SK-N-SH (cell line): ENCODE measurements around the gene DIAPH2. TPM values are rescaled to one million over a fixed set of nuclear protein-coding genes. Genes with fewer than 3 reads are reported as not detected.

Source experiments
- CTCF ChIA-PET: fragments of 300-600, 350-600 bp; formaldehyde crosslinking; extraction: SDS; loops from one replicate; lab custom pipeline; 2021; lab: Yijun Ruan, JAX
- POLR2A ChIA-PET: fragments of 350-600 bp; sonication (Branson Sonifier 250); formaldehyde crosslinking; extraction: SDS; loops from one replicate; lab custom pipeline; 2020; ENCODE audit warnings: antibody characterized with exemption, inconsistent platforms; lab: Yijun Ruan, JAX
- DNase-seq: peaks from one replicate; pipeline ENCODE4 v3.0.0; 2012
- H2AFZ ChIP-seq: fragments of 200-600 bp; sonication (generic); 2 replicates; pipeline ENCODE4 v1.8.1; 2016; ENCODE audit warnings: antibody characterized with exemption, mild to moderate bottlenecking, low read depth
- H3F3A ChIP-seq: fragments of 200-600 bp; sonication (generic); replicated peaks from 2 replicates; pipeline ENCODE3; 2016; ENCODE audit warnings: antibody characterized with exemption, mild to moderate bottlenecking; ENCODE audit not compliant: insufficient read depth
- H3K27ac ChIP-seq, 2 experiments: fragments of 200-500 bp in 1 of 2; fragments of 200-600 bp in 1 of 2; sonication (Bioruptor generic) in 1 of 2; sonication (generic), shearing (Covaris generic) in 1 of 2; 2 replicates each; pipeline versions ENCODE4 v1.5.1 to v1.6.1; 2014 to 2016; ENCODE audit warnings: low read depth in 2 of 2, inconsistent platforms in 1 of 2, low read length in 1 of 2, mild to moderate bottlenecking in 1 of 2, mixed read lengths in 1 of 2
- H3K27me3 ChIP-seq: fragments of 200-600 bp; sonication (generic), shearing (Covaris generic); 2 replicates; pipeline ENCODE4 v1.6.1; 2016; ENCODE audit warnings: mixed run types; ENCODE audit not compliant: insufficient read depth
- H3K36me3 ChIP-seq, 2 experiments: fragments of 200-500 bp in 1 of 2; fragments of 200-600 bp in 1 of 2; sonication (Bioruptor generic) in 1 of 2; sonication (generic) in 1 of 2; replicated peaks in 1 of 2; 2 replicates each; pipeline versions ENCODE3 to v1.5.1; 2014 to 2016; ENCODE audit warnings: low read length in 1 of 2, mild to moderate bottlenecking in 1 of 2; ENCODE audit not compliant: insufficient read depth in 2 of 2, control insufficient read depth in 1 of 2
- H3K4me1 ChIP-seq, 2 experiments: fragments of 200-500 bp in 1 of 2; fragments of 200-600 bp in 1 of 2; sonication (Bioruptor generic) in 1 of 2; sonication (generic), shearing (Covaris generic) in 1 of 2; 2 replicates each; pipeline versions ENCODE4 v1.5.1 to v1.6.1; 2014 to 2016; ENCODE audit warnings: low read depth in 1 of 2, low read length in 1 of 2, mixed run types in 1 of 2; ENCODE audit not compliant: insufficient read depth in 2 of 2, control insufficient read depth in 1 of 2
- H3K4me2 ChIP-seq: fragments of 200-600 bp; sonication (generic), shearing (Covaris generic); 2 replicates; pipeline ENCODE4 v1.6.1; 2017; ENCODE audit warnings: mixed run types
- H3K4me3 ChIP-seq, 2 experiments: fragments of 200-500 bp in 1 of 2; fragments of 200-600 bp in 1 of 2; sonication (Bioruptor generic) in 1 of 2; sonication (generic), shearing (Covaris generic) in 1 of 2; 2 replicates each; pipeline versions ENCODE4 v1.5.1 to v1.8.1; 2014 to 2016; ENCODE audit warnings: low read depth in 2 of 2, inconsistent platforms in 1 of 2, low read length in 1 of 2, mild to moderate bottlenecking in 1 of 2, mixed read lengths in 1 of 2, moderate library complexity in 1 of 2
- H3K79me2 ChIP-seq: fragments of 200-600 bp; sonication (generic); 2 replicates; pipeline ENCODE4 v1.8.1; 2017; ENCODE audit warnings: mild to moderate bottlenecking; ENCODE audit not compliant: insufficient read depth
- H3K9ac ChIP-seq: fragments of 200-600 bp; sonication (generic); 2 replicates; pipeline ENCODE4 v1.6.1; 2017; ENCODE audit warnings: mixed run types
- H3K9me2 ChIP-seq: fragments of 200-600 bp; sonication (generic); 2 replicates; pipeline ENCODE4 v1.6.1; 2017; ENCODE audit warnings: mixed run types
- H3K9me3 ChIP-seq: fragments of 200-600 bp; sonication (generic); 2 replicates; pipeline ENCODE4 v1.6.1; 2017; ENCODE audit warnings: mixed run types, mild to moderate bottlenecking, moderate library complexity
- H4K20me1 ChIP-seq: fragments of 200-600 bp; sonication (generic); 2 replicates; pipeline ENCODE4 v1.6.1; 2017; ENCODE audit warnings: mild to moderate bottlenecking, mixed run types; ENCODE audit not compliant: insufficient read depth
- CTCF ChIP-seq: fragments of 200-600 bp; sonication (generic); IDR thresholded peaks from 2 replicates; pipeline ENCODE4 v1.6.1; 2017; ENCODE audit warnings: antibody characterized with exemption, mild to moderate bottlenecking, moderate library complexity
- ELF1 ChIP-seq: IDR thresholded peaks from 2 replicates; pipeline ENCODE4 v1.4.0; 2012
- FOXJ3 ChIP-seq: sonication (generic); formaldehyde crosslinking; IDR thresholded peaks from 2 replicates; pipeline ENCODE4 v1.5.1; 2020; ENCODE audit warnings: mild to moderate bottlenecking, missing genetic modification reagents
- FOXM1 ChIP-seq: IDR thresholded peaks from 2 replicates; pipeline ENCODE4 v1.4.0; 2012; ENCODE audit warnings: low read depth, mild to moderate bottlenecking
- GATA2 ChIP-seq: sonication (generic); formaldehyde crosslinking; IDR thresholded peaks from 2 replicates; pipeline ENCODE4 v1.5.0; 2020; ENCODE audit warnings: mild to moderate bottlenecking, missing genetic modification reagents
- MAX ChIP-seq: IDR thresholded peaks from 2 replicates; pipeline ENCODE4 v1.4.0; 2012; ENCODE audit warnings: low read depth
- NRF1 ChIP-seq: IDR thresholded peaks from 2 replicates; pipeline ENCODE4 v1.6.1; 2012; ENCODE audit warnings: low read depth, mild to moderate bottlenecking, low read length
- POLR2AphosphoS5 ChIP-seq: IDR thresholded peaks from 2 replicates; pipeline ENCODE4 v1.6.1; 2012; ENCODE audit warnings: low read depth, low read length
- RCOR1 ChIP-seq: fragments of 150-350 bp; IDR thresholded peaks from 2 replicates; pipeline ENCODE4 v1.6.1; 2017; ENCODE audit warnings: antibody characterized with exemption, low read length
- RXRA ChIP-seq: IDR thresholded peaks from 2 replicates; pipeline ENCODE4 v1.4.0; 2012; ENCODE audit warnings: low read depth, mild to moderate bottlenecking, borderline replicate concordance
- TAF1 ChIP-seq: IDR thresholded peaks from 2 replicates; pipeline ENCODE4 v1.6.1; 2012; ENCODE audit warnings: low read depth, mild to moderate bottlenecking, low read length, moderate library complexity, borderline replicate concordance
- TCF12 ChIP-seq: IDR thresholded peaks from 2 replicates; pipeline ENCODE4 v1.4.0; 2012
- USF2 ChIP-seq: fragments of 150-350 bp; IDR thresholded peaks from 2 replicates; pipeline ENCODE4 v1.6.1; 2017; ENCODE audit warnings: antibody characterized with exemption, low read length, low read depth, borderline replicate concordance
- WGBS: methylation state at CpG from one replicate; pipeline ENCODE4 v1.1.6; 2017; ENCODE audit warnings: low lambda C conversion rate; 5-methylcytosine and 5-hydroxymethylcytosine counted together
- polyA plus RNA-seq, 3 experiments: library from polyadenylated mRNA; depleted of rRNA; stranded (reverse); fragments of >200 nt; gene quantifications; 2 replicates each; pipeline ENCODE4 v1.2.3, GENCODE V29; 2012
- TF ChIP-seq, protein P1 (sequence below): IDR thresholded peaks from 2 replicates; pipeline ENCODE4 v1.6.1; 2012; ENCODE audit warnings: mild to moderate bottlenecking, low read depth, low read length, moderate library complexity
- TF ChIP-seq, protein P2 (sequence below): fragments of 150-350 bp; IDR thresholded peaks from 2 replicates; pipeline ENCODE4 v1.6.1; 2016; ENCODE audit warnings: mild to moderate bottlenecking, low read depth, low read length
- TF ChIP-seq, protein P3 (sequence below): IDR thresholded peaks from 2 replicates; pipeline ENCODE4 v1.4.0; 2012; ENCODE audit warnings: low read depth, borderline replicate concordance
- TF ChIP-seq, protein P4 (sequence below): IDR thresholded peaks from 2 replicates; pipeline ENCODE4 v1.4.0; 2012; ENCODE audit warnings: low read depth, borderline replicate concordance

Gene DIAPH2
- polyA plus RNA-seq, 1 of the 3 experiments (the other 2 are of a cell fraction): 1.1 TPM

DNA sequence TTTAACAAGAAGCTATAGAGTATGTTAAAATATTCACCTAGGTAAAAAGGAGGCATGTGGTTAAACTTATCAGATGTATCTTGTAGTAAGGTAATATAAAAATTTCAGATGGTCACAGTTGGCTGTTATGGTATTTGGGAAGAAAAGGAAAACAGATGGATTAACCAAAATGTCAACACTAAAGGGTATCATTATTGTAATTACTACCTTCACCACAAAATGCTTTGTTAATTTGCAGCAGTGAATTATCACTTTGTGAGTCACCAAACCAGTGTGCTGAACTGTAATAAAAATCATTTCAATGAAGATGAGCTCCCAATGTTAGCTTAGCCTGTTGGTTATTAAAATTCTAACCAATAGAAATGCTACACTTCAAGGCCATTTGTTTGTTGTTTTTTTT, 432.9 kb downstream of the DIAPH2 start:
- H2AFZ ChIP-seq: no peak overlapping the region
- no peaks in the 10 kb centered on the region for H3K4me1 ChIP-seq
- H3K36me3 ChIP-seq: no peaks in the 10 kb centered on the region
- H3K4me2 ChIP-seq: no peak overlapping the region
- ChIA-PET CTCF (no interaction called here), POLR2A (no interaction called here)
- no peaks in the 10 kb centered on the region for H3K9me2 ChIP-seq
- H3K79me2 ChIP-seq: no peaks in the 10 kb centered on the region
- no peak overlapping the region for H3K9ac ChIP-seq
- H3K9me3 ChIP-seq: no peaks in the 10 kb centered on the region
- H3K27me3 ChIP-seq: no peaks in the 10 kb centered on the region
- TF ChIP-seq CTCF: no peak
- H3F3A ChIP-seq: no peaks in the 10 kb centered on the region
- H3K4me3 ChIP-seq: no peak overlapping the region
- no peak for DNase-seq
- no peaks in the 10 kb centered on the region for H4K20me1 ChIP-seq
- no peak overlapping the region for H3K27ac ChIP-seq

DNA sequence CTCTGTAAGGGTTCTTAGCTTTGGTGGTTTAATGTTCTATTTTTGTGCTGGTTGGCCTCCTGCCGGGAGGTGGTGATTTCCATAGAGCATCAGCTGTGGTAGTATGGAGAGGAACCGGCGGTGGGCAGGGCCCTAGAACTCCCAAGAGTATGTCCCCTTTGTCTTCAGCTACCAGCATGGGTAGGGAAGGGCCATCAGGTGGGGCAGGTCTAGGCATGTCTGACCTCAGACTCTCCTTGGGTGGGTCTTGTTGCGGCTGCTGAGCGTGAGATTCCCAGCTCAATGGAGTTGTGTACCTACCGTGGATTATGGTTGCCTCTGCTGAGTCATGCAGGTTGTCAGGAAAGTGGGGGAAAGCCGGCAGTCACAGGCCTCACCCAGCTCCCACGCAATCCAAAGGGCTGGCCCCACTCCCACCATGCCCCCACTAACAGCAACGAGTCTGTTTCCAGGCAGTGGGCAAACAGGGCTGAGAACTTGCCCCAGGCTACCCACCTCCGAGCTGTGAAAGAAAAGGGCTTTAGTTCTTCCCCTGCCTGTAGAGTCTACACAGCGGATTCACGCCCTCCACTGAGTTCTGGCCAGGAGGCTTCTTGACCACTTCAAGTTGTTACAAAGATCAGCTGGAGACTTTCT, 434.9 kb downstream of the DIAPH2 start:
- Histone ChIP-seq H4K20me1 (no peaks in the 10 kb centered on the region), H3K4me2 (no peak overlapping the region), H3K27ac (no peak overlapping the region), H3K9me2 (no peaks in the 10 kb centered on the region), H3K36me3 (no peaks in the 10 kb centered on the region), H3F3A (no peaks in the 10 kb centered on the region), H2AFZ (no peak overlapping the region), H3K79me2 (no peaks in the 10 kb centered on the region), H3K9ac (no peak overlapping the region), H3K4me3 (no peak overlapping the region), H3K4me1 (no peaks in the 10 kb centered on the region), H3K9me3 (no peaks in the 10 kb centered on the region), H3K27me3 (no peaks in the 10 kb centered on the region)
- ChIA-PET CTCF (interaction anchor here (1.0 kb wide), 1 partner anchor 12 kb away, joined by 3 read pairs; no protein-coding TSS in a partner anchor), POLR2A (no interaction called here)
- TF ChIP-seq TCF12: no peak
- no peak for TF ChIP-seq FOXJ3 (CRISPR knock-in tag)
- TF ChIP-seq POLR2AphosphoS5: no peak
- no peak for TF ChIP-seq NRF1
- TF ChIP-seq TAF1: no peak
- no peak for TF ChIP-seq USF2
- no peak for TF ChIP-seq RCOR1
- no peak for TF ChIP-seq MAX
- TF ChIP-seq RXRA: no peak
- TF ChIP-seq, protein P1, sequence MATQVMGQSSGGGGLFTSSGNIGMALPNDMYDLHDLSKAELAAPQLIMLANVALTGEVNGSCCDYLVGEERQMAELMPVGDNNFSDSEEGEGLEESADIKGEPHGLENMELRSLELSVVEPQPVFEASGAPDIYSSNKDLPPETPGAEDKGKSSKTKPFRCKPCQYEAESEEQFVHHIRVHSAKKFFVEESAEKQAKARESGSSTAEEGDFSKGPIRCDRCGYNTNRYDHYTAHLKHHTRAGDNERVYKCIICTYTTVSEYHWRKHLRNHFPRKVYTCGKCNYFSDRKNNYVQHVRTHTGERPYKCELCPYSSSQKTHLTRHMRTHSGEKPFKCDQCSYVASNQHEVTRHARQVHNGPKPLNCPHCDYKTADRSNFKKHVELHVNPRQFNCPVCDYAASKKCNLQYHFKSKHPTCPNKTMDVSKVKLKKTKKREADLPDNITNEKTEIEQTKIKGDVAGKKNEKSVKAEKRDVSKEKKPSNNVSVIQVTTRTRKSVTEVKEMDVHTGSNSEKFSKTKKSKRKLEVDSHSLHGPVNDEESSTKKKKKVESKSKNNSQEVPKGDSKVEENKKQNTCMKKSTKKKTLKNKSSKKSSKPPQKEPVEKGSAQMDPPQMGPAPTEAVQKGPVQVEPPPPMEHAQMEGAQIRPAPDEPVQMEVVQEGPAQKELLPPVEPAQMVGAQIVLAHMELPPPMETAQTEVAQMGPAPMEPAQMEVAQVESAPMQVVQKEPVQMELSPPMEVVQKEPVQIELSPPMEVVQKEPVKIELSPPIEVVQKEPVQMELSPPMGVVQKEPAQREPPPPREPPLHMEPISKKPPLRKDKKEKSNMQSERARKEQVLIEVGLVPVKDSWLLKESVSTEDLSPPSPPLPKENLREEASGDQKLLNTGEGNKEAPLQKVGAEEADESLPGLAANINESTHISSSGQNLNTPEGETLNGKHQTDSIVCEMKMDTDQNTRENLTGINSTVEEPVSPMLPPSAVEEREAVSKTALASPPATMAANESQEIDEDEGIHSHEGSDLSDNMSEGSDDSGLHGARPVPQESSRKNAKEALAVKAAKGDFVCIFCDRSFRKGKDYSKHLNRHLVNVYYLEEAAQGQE: no peak
- no peak for TF ChIP-seq GATA2 (CRISPR knock-in tag)
- TF ChIP-seq ELF1: no peak
- TF ChIP-seq, protein P2, sequence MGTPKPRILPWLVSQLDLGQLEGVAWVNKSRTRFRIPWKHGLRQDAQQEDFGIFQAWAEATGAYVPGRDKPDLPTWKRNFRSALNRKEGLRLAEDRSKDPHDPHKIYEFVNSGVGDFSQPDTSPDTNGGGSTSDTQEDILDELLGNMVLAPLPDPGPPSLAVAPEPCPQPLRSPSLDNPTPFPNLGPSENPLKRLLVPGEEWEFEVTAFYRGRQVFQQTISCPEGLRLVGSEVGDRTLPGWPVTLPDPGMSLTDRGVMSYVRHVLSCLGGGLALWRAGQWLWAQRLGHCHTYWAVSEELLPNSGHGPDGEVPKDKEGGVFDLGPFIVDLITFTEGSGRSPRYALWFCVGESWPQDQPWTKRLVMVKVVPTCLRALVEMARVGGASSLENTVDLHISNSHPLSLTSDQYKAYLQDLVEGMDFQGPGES: no peak
- TF ChIP-seq, protein P3, sequence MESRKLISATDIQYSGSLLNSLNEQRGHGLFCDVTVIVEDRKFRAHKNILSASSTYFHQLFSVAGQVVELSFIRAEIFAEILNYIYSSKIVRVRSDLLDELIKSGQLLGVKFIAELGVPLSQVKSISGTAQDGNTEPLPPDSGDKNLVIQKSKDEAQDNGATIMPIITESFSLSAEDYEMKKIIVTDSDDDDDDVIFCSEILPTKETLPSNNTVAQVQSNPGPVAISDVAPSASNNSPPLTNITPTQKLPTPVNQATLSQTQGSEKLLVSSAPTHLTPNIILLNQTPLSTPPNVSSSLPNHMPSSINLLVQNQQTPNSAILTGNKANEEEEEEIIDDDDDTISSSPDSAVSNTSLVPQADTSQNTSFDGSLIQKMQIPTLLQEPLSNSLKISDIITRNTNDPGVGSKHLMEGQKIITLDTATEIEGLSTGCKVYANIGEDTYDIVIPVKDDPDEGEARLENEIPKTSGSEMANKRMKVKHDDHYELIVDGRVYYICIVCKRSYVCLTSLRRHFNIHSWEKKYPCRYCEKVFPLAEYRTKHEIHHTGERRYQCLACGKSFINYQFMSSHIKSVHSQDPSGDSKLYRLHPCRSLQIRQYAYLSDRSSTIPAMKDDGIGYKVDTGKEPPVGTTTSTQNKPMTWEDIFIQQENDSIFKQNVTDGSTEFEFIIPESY: no peak
- no peak for TF ChIP-seq FOXM1
- TF ChIP-seq, protein P4, sequence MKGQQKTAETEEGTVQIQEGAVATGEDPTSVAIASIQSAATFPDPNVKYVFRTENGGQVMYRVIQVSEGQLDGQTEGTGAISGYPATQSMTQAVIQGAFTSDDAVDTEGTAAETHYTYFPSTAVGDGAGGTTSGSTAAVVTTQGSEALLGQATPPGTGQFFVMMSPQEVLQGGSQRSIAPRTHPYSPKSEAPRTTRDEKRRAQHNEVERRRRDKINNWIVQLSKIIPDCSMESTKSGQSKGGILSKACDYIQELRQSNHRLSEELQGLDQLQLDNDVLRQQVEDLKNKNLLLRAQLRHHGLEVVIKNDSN: no peak
- DNase-seq: no peak
- 51% methylated on average over 7 of the region's 12 CpGs for WGBS
